Activated CD8-positive, alpha-beta T cell treated with anti-CD3 and anti-CD28 coated beads for 36 hours (primary cell): ENCODE measurements around the gene PICALM. TPM values are rescaled to one million over a fixed set of nuclear protein-coding genes. Genes with fewer than 3 reads are reported as not detected.

ENCODE experiments used
- ATAC-seq: fragments of 200-7000 bp; cut with Tn5 transposase; one replicate; pipeline ENCODE4 v1.10.0; 2021; ENCODE audit warnings: mild to moderate bottlenecking, moderate library complexity
- CTCF ChIA-PET: fragments of 350-600 bp; sonication (Branson Sonifier 250); formaldehyde crosslinking; loops from one replicate; lab custom pipeline; 2021; ENCODE audit warnings: antibody characterized with exemption; lab: Charles Lee
- POLR2A ChIA-PET: fragments of 350-600 bp; sonication (Branson Sonifier 250); formaldehyde crosslinking; loops from one replicate; lab custom pipeline; 2021; ENCODE audit warnings: antibody characterized with exemption; lab: Charles Lee
- DNase-seq: peaks from one replicate; pipeline ENCODE4 v3.0.0-alpha.2; 2020
- H3K27ac Mint-ChIP-seq: one replicate; pipeline ENCODE4 v1.8.0; 2021; ENCODE audit warnings: mild to moderate bottlenecking, mixed read lengths
- H3K27me3 Mint-ChIP-seq: one replicate; pipeline ENCODE4 v1.8.0; 2021; ENCODE audit warnings: mixed read lengths
- H3K36me3 Mint-ChIP-seq: one replicate; pipeline ENCODE4 v1.8.0; 2021; ENCODE audit warnings: low read depth, mixed read lengths
- H3K4me1 Mint-ChIP-seq: one replicate; pipeline ENCODE4 v1.8.0; 2021; ENCODE audit warnings: low read depth, mixed read lengths
- H3K4me3 Mint-ChIP-seq: one replicate; pipeline ENCODE4 v1.8.0; 2021; ENCODE audit warnings: mild to moderate bottlenecking, moderate library complexity, mixed read lengths
- H3K9me3 Mint-ChIP-seq: one replicate; pipeline ENCODE4 v1.8.0; 2021; ENCODE audit warnings: mixed read lengths
- CTCF ChIP-seq: fragments of 200-600 bp; IDR thresholded peaks from one replicate; pipeline ENCODE4 v1.8.0; 2022; ENCODE audit warnings: antibody characterized with exemption, mild to moderate bottlenecking
- intact Hi-C: fragments of 100-400 bp; cut with micrococcal nuclease; formaldehyde crosslinking; loops from one replicate; pipeline ENCODE4 v1.10.0; 2022
- total RNA-seq, 2 experiments: library from RNA; stranded (reverse); gene quantifications; one replicate each; pipeline ENCODE4 v1.2.3, GENCODE V29; 2021

The PICALM gene
- total RNA-seq, 2 experiments from 2014 or later, result 57.5 to 61.2 TPM

GRCh38 chr11:85945296-85945695 lies 123.6 kb downstream of the PICALM start:
- CTCF ChIA-PET, result interaction anchor here (1.3 to 1.6 kb wide), 2 partner anchors 10 to 348 kb away, joined by 3 to 5 read pairs; no protein-coding TSS in a partner anchor

GRCh38 chr11:85941380-85941973 lies 127.4 kb downstream of the PICALM start:
- H3K36me3 Mint-ChIP-seq, result peaks cover 7% of the 10 kb centered on the region
- ATAC-seq, result peak; percentile 72
- no peak overlapping the region for H3K27ac Mint-ChIP-seq
- ChIA-PET POLR2A (no interaction called here), CTCF (no interaction called here)
- peaks cover 10% of the 10 kb centered on the region for H3K4me1 Mint-ChIP-seq
- peak; percentile 65 for TF ChIP-seq CTCF
- DNase-seq, result peak; percentile 57
- intact Hi-C loops, result loop anchor here (10.0 kb wide), 1 partner anchor 503 kb away; no protein-coding TSS in a partner anchor
- H3K27me3 Mint-ChIP-seq, result no peaks in the 10 kb centered on the region
- no peak overlapping the region for H3K4me3 Mint-ChIP-seq
- H3K9me3 Mint-ChIP-seq, result peaks cover 15% of the 10 kb centered on the region

More at GRCh38 chr11:85945296-85945695, 123.6 kb downstream of the PICALM start:
- Mint-ChIP-seq H3K4me1 (peaks cover 40% of the 10 kb centered on the region), H3K9me3 (peaks cover 20% of the 10 kb centered on the region), H3K27ac (no peak overlapping the region), H3K27me3 (no peaks in the 10 kb centered on the region), H3K4me3 (no peak overlapping the region), H3K36me3 (peaks cover 7% of the 10 kb centered on the region)
- POLR2A ChIA-PET, result no interaction called here
- ATAC-seq (no peak), DNase-seq (peak; percentile 12)
- no peak for TF ChIP-seq CTCF
- intact Hi-C loops, result loop anchor here (5.0 to 10.0 kb wide), 2 partner anchors 342 to 500 kb away; no protein-coding TSS in a partner anchor

GRCh38 chr11:85939099-85940015 lies 129.5 kb downstream of the PICALM start:
- Mint-ChIP-seq H3K27ac (no peak overlapping the region), H3K4me1 (no peaks in the 10 kb centered on the region), H3K27me3 (no peaks in the 10 kb centered on the region), H3K36me3 (no peaks in the 10 kb centered on the region), H3K9me3 (no peaks in the 10 kb centered on the region), H3K4me3 (no peak overlapping the region)
- DNase-seq (no peak), ATAC-seq (peak; percentile 63)
- intact Hi-C loops, result loop anchor here (10.0 kb wide), 1 partner anchor 505 kb away; no protein-coding TSS in a partner anchor
- POLR2A ChIA-PET, result no interaction called here
- TF ChIP-seq CTCF, result no peak
- CTCF ChIA-PET, result interaction anchor here (1.0 to 1.2 kb wide), 2 partner anchors 47 to 472 kb away, joined by 3 read pairs; no protein-coding TSS in a partner anchor

GRCh38 chr11:85937835-85938234 lies 131.0 kb downstream of the PICALM start:
- no peaks in the 10 kb centered on the region for H3K4me1 Mint-ChIP-seq
- DNase-seq (no peak), ATAC-seq (no peak)
- ChIA-PET POLR2A (no interaction called here), CTCF (interaction anchor here (0.9 kb wide), 1 partner anchor 30 kb away, joined by 3 read pairs; no protein-coding TSS in a partner anchor)
- H3K4me3 Mint-ChIP-seq, result no peak overlapping the region
- no peak overlapping the region for H3K27ac Mint-ChIP-seq
- TF ChIP-seq CTCF, result no peak
- H3K9me3 Mint-ChIP-seq, result no peaks in the 10 kb centered on the region
- no peaks in the 10 kb centered on the region for H3K27me3 Mint-ChIP-seq
- intact Hi-C loops, result no loop called here
- H3K36me3 Mint-ChIP-seq, result no peaks in the 10 kb centered on the region
